Urinary bladder (tissue), 4 donors: ENCODE data around the gene BCKDK. TPM values are rescaled to one million over a fixed set of nuclear protein-coding genes. Genes with fewer than 3 reads are reported as not detected.
A peak's percentile ranks its signal among the peaks of the same experiment; 100 is the strongest.

Experiments used
- DNase-seq: peaks from one replicate; pipeline ENCODE4 v3.0.0-alpha.2; 2015; ENCODE audit errors: extremely low spot score
- H3K27ac ChIP-seq: one replicate; pipeline ENCODE4 v1.5.1; 2013; ENCODE audit warnings: low read depth, mild to moderate bottlenecking, moderate library complexity
- H3K36me3 ChIP-seq: one replicate; pipeline ENCODE4 v1.6.1; 2013; ENCODE audit warnings: mild to moderate bottlenecking, moderate library complexity; ENCODE audit not compliant: insufficient read depth
- H3K4me1 ChIP-seq: one replicate; pipeline ENCODE4 v1.6.1; 2013; ENCODE audit warnings: mild to moderate bottlenecking, moderate library complexity; ENCODE audit not compliant: insufficient read depth
- H3K4me3 ChIP-seq: one replicate; pipeline ENCODE4 v1.5.1; 2013; ENCODE audit warnings: low read depth, low read length
- WGBS: extraction: QIAGEN DNeasy Blood & Tissue Kit; methylation state at CpG from one replicate; pipeline ENCODE4 v1.1.7; 2013; 5-methylcytosine and 5-hydroxymethylcytosine counted together
- polyA plus RNA-seq: library from polyadenylated mRNA; stranded (reverse); fragments of 200-250 nt; gene quantifications from one replicate; pipeline ENCODE4 v1.2.3, GENCODE V29; 2013
- total RNA-seq: library from RNA; depleted of rRNA; stranded (reverse); fragments of >200 nt; gene quantifications from one replicate; pipeline ENCODE4 v1.2.3, GENCODE V29; 2014
- donor health status: healthy with polysubstance abuse.
- donor health status: healthy.

Gene BCKDK
- total RNA-seq (10.4 TPM), polyA plus RNA-seq (56.0 TPM)

- H3K4me3 ChIP-seq: peak within 1 kb of the TSS; percentile 92
- WGBS: 3% methylated on average over 68 of the region's 68 CpGs
- no peak for DNase-seq
- peaks cover 1% of the 10 kb centered on the region for H3K4me1 ChIP-seq
- H3K36me3 ChIP-seq: no peaks in the 10 kb centered on the region
- H3K27ac ChIP-seq: peak within 1 kb of the TSS; percentile 92
These were observed at the start of gene BCKDK for GRCh38 chr16:31108035-31108793. Gene BCKDK, plus strand, starts transcription at chr16:31108386. Its CDS starts 838 bp downstream, at chr16:31109224.

GRCh38 chr16:31061126-31061812 is 46.9 kb upstream of the BCKDK start:
- no peak for DNase-seq
- H3K4me1 ChIP-seq: no peaks in the 10 kb centered on the region
- 95% methylated on average over 42 of the region's 42 CpGs for WGBS
- no peak overlapping the region for H3K27ac ChIP-seq
- H3K4me3 ChIP-seq: no peak overlapping the region
- no peaks in the 10 kb centered on the region for H3K36me3 ChIP-seq

DNA sequence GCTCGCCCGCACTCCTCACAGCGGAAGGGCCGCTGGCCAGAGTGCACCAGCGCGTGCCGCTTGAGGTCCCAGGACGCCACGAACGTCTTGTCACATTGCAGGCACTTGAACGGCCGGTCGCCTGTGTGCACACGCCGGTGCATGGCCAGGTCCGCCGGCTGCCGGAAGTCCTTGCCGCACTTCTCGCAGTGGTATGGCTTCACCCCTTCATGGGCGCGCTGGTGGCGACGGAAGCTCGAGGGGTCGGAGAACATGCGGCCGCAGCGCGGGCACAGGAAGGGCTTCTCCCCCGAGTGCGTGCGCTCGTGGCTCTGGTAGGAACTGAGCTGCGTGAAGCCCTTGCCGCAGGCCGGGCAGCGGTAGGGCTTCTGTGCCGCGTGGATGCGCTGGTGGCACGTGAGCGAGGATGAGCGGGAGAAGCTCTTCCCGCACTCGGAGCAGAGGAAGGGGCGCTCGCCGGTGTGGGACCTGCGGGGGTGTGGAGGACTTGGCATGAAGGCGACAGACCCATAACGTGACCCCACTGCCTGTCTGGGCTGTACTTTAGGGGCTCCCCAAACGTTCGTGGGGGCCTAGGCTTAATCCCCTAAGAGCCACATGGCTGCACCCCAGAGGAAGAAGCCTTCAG is 46.3 kb upstream of the BCKDK start:
- H3K4me3 ChIP-seq: no peak overlapping the region
- 97% methylated on average over 54 of the region's 54 CpGs for WGBS
- H3K27ac ChIP-seq: no peak overlapping the region
- H3K4me1 ChIP-seq: no peaks in the 10 kb centered on the region
- DNase-seq: no peak
- H3K36me3 ChIP-seq: no peaks in the 10 kb centered on the region

- WGBS: 95% methylated on average over 9 of the region's 9 CpGs
- DNase-seq: no peak
- Histone ChIP-seq H3K4me1 (no peaks in the 10 kb centered on the region), H3K36me3 (no peaks in the 10 kb centered on the region), H3K4me3 (no peak overlapping the region), H3K27ac (no peak overlapping the region)
These were observed 44.7 kb upstream of the BCKDK start for GRCh38 chr16:31063495-31063842.

DNA sequence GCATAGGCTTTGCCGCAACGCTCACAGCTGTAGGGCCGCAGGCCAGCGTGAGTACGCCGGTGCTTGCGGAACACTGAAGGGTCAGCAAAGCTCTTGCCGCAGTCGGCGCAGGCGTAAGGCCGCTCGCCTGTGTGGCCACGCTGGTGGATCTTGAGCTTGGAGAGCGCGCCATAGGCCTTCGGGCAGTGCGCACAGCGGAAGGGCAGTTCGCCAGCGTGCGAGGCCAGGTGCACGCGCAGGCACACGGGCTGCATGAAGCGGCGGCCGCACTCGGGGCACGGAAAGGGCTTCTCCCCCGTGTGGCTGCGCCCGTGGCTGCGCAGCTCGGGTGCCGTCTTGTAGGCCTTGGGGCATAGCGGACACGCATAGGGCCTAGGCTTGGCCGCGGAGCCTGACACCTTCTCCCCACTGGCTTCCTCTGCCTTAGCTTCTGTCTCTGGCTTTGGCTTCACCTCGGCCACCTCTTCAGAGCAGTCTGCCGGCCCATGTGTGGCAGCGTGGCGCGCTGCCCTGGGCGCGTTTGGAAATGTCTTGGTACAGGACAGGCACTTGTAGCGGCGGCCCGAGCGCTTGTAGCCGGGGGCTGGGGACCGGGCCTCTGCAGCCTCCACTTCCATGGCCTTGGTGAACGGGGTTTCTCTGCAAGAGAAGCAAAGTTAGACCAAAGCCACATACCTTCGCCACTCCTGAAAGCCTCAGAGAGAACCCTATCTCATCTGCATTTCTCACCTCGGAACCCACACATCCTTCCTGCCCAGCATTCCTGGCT is 44.2 kb upstream of the BCKDK start:
- Histone ChIP-seq H3K27ac (no peak overlapping the region), H3K36me3 (no peaks in the 10 kb centered on the region), H3K4me3 (no peak overlapping the region), H3K4me1 (no peaks in the 10 kb centered on the region)
- WGBS: 92% methylated on average over 56 of the region's 56 CpGs
- no peak for DNase-seq

- 56% methylated on average over 4 of the region's 4 CpGs for WGBS
- H3K27ac ChIP-seq: no peak overlapping the region
- no peaks in the 10 kb centered on the region for H3K4me1 ChIP-seq
- no peaks in the 10 kb centered on the region for H3K36me3 ChIP-seq
- no peak for DNase-seq
- no peak overlapping the region for H3K4me3 ChIP-seq
These were observed 43.2 kb upstream of the BCKDK start for GRCh38 chr16:31064882-31065461.

- WGBS: 88% methylated on average over 3 of the region's 3 CpGs
These were observed 40.8 kb upstream of the BCKDK start for GRCh38 chr16:31067342-31067741.

GRCh38 chr16:31071861-31072260 is 36.3 kb upstream of the BCKDK start:
- H3K36me3 ChIP-seq: no peaks in the 10 kb centered on the region
- H3K4me1 ChIP-seq: no peaks in the 10 kb centered on the region
- H3K4me3 ChIP-seq: no peak overlapping the region
- H3K27ac ChIP-seq: no peak overlapping the region
- no peak for DNase-seq
- 25% methylated on average over 4 of the region's 4 CpGs for WGBS

More at GRCh38 chr16:31067342-31067741, 40.8 kb upstream of the BCKDK start:
- Histone ChIP-seq H3K36me3 (no peaks in the 10 kb centered on the region), H3K4me3 (no peak overlapping the region), H3K4me1 (no peaks in the 10 kb centered on the region), H3K27ac (no peak overlapping the region)
- no peak for DNase-seq

DNA sequence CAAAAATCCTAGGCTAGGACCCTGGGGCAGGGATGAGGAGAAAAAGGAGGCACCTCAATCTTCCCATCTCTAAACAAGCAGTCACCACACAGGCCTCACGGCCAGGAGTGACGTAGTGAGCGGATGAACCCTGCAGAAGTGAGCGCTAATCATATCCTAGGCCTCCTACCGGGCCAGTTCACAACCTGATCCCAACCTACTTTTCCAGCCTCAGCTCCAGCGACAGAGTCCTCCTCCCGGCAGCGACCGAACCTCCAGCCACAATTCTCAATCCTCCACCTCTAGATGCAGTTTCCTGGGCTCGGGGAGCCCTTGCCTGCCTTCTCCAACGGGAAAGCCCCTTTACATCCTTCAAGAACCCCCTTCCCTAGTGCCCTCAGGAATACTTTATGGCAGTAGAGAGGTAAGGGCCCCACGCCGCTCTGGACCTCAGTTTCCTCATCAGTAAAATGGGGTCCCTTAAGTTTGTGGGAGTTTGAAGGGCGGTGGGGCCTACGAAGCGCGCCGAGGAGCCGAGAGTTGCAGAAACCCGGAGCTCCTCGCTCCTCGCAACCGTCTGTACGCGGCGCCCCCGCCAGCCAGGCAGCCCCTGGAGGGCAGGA is 35.5 kb upstream of the BCKDK start:
- H3K4me3 ChIP-seq: peak overlapping the region; percentile 92
- no peaks in the 10 kb centered on the region for H3K36me3 ChIP-seq
- DNase-seq: no peak
- H3K4me1 ChIP-seq: no peaks in the 10 kb centered on the region
- 1% methylated on average over 27 of the region's 27 CpGs for WGBS
- H3K27ac ChIP-seq: no peak overlapping the region

- H3K4me1 ChIP-seq: no peaks in the 10 kb centered on the region
- WGBS: under 1% methylated on average over 83 of the region's 83 CpGs
- peaks cover 3% of the 10 kb centered on the region for H3K36me3 ChIP-seq
- peak overlapping the region; percentile 87 for H3K27ac ChIP-seq
- DNase-seq: peak; percentile 83
- H3K4me3 ChIP-seq: peak overlapping the region; percentile 92
These were observed 34.8 kb upstream of the BCKDK start for GRCh38 chr16:31073142-31073969.

DNA sequence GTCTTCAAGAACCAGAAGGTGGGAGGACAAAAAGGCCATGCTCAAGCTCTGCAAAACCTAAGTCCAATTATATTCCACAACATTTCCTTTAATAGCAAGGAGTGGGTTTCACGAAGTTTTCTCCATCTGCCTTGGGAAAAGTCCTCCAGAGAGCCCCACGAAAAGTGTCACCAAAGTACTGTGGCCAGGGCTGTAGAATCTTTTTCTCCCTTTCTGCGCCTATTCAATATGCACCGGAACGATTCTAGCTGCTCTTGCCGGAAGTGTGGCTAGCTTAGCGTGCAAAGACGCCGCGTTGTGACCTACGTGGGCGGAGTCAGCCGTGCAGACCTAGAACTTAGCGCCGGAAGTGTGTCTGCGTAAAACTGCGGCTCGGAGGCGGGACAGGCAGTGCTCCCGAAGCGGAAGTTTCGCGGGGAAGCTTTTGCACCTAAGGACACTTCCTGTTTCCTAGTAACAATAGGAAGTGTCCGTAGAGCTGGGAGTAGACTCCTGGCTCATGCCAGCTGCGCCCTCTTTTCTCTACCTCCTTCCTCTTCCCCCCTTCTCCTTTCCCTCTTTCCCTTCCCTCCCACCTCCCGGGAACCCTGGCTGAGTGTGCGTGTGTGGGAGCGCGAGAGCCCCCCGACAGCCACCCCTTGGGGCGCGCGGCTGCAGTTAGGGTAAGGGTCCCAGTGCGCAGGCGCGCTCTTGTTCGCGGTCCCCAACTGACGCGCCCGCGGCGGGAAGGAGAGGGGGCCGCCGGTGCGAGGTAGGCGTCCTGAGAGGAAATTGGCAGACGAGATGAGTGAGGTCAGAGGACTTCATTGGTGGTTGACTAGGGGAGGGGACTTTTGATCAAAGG is 34.0 kb upstream of the BCKDK start, which contains the start of the genes ZNF646 and ZNF668:
ZNF646 (plus strand) TSS at position 453 of the 844 bp plus-strand sequence. CDS start 1,903 bp downstream, outside the sequence.
ZNF668 (minus strand) TSS at position 271 of the 844 bp plus-strand sequence. CDS start 9,781 bp downstream, outside the sequence.
- Histone ChIP-seq H3K27ac (peak within 1 kb of the TSS; percentile 90), H3K36me3 (peaks cover 3% of the 10 kb centered on the region), H3K4me3 (peak within 1 kb of the TSS; percentile 92), H3K4me1 (no peaks in the 10 kb centered on the region)
- DNase-seq: peak; percentile 99
- under 1% methylated on average over 48 of the region's 48 CpGs for WGBS
